Ovary (tissue), 9 donors: ENCODE results near the gene REELD1. TPM values are rescaled to one million over a fixed set of nuclear protein-coding genes. Genes with fewer than 3 reads are reported as not detected.

Source experiments
- DNase-seq, 5 donors: peaks; one replicate each; pipeline ENCODE4 v3.0.0-alpha.2; 2019 to 2020
- H3K27ac ChIP-seq, 2 donors: fragments of 200-600 bp; one replicate each; pipeline versions ENCODE4 v1.5.1 to v1.8.0; 2019 to 2022
- H3K27me3 ChIP-seq: fragments of 200-600 bp; one replicate; pipeline ENCODE4 v1.8.0; 2022
- H3K36me3 ChIP-seq: fragments of 200-600 bp; sonication (generic); one replicate; pipeline ENCODE4 v1.5.1; 2019
- H3K4me1 ChIP-seq: one replicate; pipeline ENCODE4 v1.8.1; 2013; ENCODE audit warnings: mild to moderate bottlenecking, moderate library complexity; ENCODE audit not compliant: insufficient read depth
- H3K4me3 ChIP-seq: fragments of 200-600 bp; sonication (generic); one replicate; pipeline ENCODE4 v1.5.1; 2017
- H3K9me3 ChIP-seq, 2 donors: fragments of 200-600 bp in 1 of 2; sonication (generic) in 1 of 2; one replicate each; pipeline versions ENCODE4 v1.5.1 to v1.8.1; 2013 to 2019; ENCODE audit warnings: mild to moderate bottlenecking in 1 of 2, moderate library complexity in 1 of 2
- CTCF ChIP-seq, 3 donors: fragments of 450-650 bp in 2 of 3; fragments of 200-600 bp in 1 of 3; IDR thresholded peaks; one replicate each; pipeline versions ENCODE4 v1.5.1 to v1.8.0; 2016 to 2022; ENCODE audit warnings: antibody characterized with exemption in 3 of 3, mild to moderate bottlenecking in 1 of 3
- EP300 ChIP-seq: sonication (generic); formaldehyde crosslinking; IDR thresholded peaks from one replicate; pipeline ENCODE4 v1.6.1; 2017; ENCODE audit warnings: antibody characterized with exemption
- POLR2A ChIP-seq: fragments of 450-650 bp; IDR thresholded peaks from one replicate; pipeline ENCODE4 v1.6.1; 2017; ENCODE audit warnings: antibody characterized with exemption, mild to moderate bottlenecking, moderate library complexity
- WGBS, 3 donors: extraction: QIAGEN DNeasy Blood & Tissue Kit in 1 of 3; methylation state at CpG; one replicate each; pipeline versions ENCODE4 v1.1.5 to v1.1.7; 2013 to 2017; 5-methylcytosine and 5-hydroxymethylcytosine counted together
- intact Hi-C, 4 donors: fragments of 100-400 bp; cut with DNase I; formaldehyde crosslinking; loops; one replicate each; pipeline versions ENCODE4 v1.11.0 to v1.15.1; 2022 to 2023
- polyA plus RNA-seq, 2 donors: library from polyadenylated mRNA; stranded (reverse); fragments of 200-250 nt in 1 of 2; fragments of 350-450 nt in 1 of 2; fragmentation: Illumina TruSeq in 1 of 2; extraction: RNeasy Lipid Tissue Mini Kit (QIAGEN cat#74804) in 1 of 2; gene quantifications; one replicate each; pipeline ENCODE4 v1.2.3, GENCODE V29; 2013 to 2014
- total RNA-seq, 7 donors: library from RNA; depleted of rRNA in 2 of 7; stranded (reverse); fragments of >200 nt in 2 of 7; fragmentation: NEBNext Ultra II Directional in 3 of 7; extraction: Animal tissue kit (Norgen Biotek cat#: 25700) in 3 of 7; gene quantifications; one replicate each; pipeline versions ENCODE4 v1.1.0 to v1.2.4, GENCODE V29; 2016 to 2023
- donor health status: DM: no; HTN: no; CAD: no; lungs with moderate emphysema.
- donor health status: DM: no; HTN: no; CAD: no.
- donor health status: Bipolar disorder and iron deficiency.
- donor health status: DM: yes; HTN: yes; CAD: no.
- donor health status: DM: no; HTN: no; CAD: no.
- donor health status: DM: yes; HTN: yes; CAD: no.

Gene REELD1
- total and polyA plus RNA-seq, 9 donors, result 0.15 to 0.95 (median 0.38) TPM; not detected in 5

DNA sequence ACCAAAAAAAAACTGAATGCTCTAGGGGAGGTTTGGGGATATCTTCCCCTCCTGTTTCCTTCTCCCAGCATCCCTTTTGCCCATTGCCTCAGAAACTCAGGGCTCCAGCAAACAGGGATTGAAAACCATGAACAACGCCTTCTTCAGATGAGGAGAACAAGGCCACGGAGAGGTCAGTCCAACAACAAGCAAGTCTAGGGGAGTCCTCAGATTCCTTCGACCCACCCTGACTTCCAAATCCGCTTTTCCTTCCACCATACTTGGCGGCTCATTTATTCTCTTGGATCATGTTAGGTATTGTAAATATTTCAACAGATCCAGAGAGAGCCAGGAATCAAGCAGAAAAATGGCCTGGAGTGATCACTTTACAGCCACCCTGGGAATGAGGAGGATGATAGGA, 21.9 kb downstream of the REELD1 start:
- Histone ChIP-seq H3K36me3 (no peaks in the 10 kb centered on the region), H3K9me3 (no peaks in the 10 kb centered on the region), H3K4me3 (no peak overlapping the region), H3K27ac (no peak overlapping the region), H3K4me1 (no peaks in the 10 kb centered on the region), H3K27me3 (no peaks in the 10 kb centered on the region)
- 69 to 76% (median 74%) methylated on average over 5 of the region's 5 CpGs for WGBS, 3 donors
- DNase-seq, result no peak
- intact Hi-C loops, result no loop called here
- no peak for TF ChIP-seq POLR2A
- no peak for TF ChIP-seq CTCF (IDR thresholded peaks at IDR 0.05)
- no peak for TF ChIP-seq EP300

DNA sequence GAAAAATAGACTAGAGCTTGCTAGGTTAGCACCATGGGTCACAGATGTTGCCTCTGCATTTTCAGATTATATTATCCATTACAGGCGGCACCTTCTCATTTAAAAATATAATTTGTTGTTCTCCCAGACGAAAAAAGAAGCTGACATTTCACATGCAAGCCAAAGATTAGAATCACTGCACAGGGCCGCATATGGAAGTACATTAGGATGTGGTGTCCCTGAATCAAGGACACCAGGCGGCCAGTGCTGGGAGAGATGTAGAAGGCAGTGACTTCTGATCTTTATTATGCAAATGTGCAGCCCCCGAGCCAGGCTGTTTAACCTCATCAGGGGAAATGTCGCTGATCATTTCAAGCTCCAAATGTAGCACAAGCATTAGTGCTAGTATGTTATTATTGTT, 22.8 kb downstream of the REELD1 start:
- Histone ChIP-seq H3K27ac (no peak overlapping the region), H3K27me3 (no peaks in the 10 kb centered on the region), H3K4me1 (peaks cover 2% of the 10 kb centered on the region), H3K4me3 (no peak overlapping the region), H3K9me3 (no peaks in the 10 kb centered on the region), H3K36me3 (no peaks in the 10 kb centered on the region)
- intact Hi-C loops, result no loop called here
- TF ChIP-seq CTCF (IDR thresholded peaks at IDR 0.05) (no peak), POLR2A (no peak), EP300 (no peak)
- DNase-seq, result no peak
- 60 to 74% (median 67%) methylated on average over 6 of the region's 6 CpGs for WGBS, 3 donors

DNA sequence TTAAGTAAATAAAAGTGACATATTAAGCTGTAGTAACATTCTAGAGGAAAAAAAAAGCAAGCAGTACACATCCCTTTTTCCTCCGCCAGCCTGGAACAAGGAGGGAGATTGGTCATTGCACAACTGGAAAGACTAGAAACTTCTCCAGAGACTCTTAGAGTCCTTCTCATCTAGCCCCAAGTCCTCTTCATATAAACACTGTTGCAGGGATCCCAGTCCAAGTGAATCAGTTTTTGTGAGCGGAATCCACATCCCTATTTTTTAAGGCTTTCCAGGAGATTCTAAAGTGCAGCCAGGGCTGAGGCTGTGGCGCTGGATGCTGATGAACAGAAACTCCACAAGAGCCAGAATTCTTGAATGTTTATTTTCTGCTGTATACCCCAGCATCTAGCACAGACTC, 23.8 kb downstream of the REELD1 start:
- Histone ChIP-seq H3K4me3 (no peak overlapping the region), H3K27me3 (no peaks in the 10 kb centered on the region), H3K27ac (no peak overlapping the region), H3K9me3 (no peaks in the 10 kb centered on the region), H3K4me1 (peaks cover 6% of the 10 kb centered on the region), H3K36me3 (no peaks in the 10 kb centered on the region)
- intact Hi-C loops, result no loop called here
- DNase-seq, result no peak
- TF ChIP-seq POLR2A (no peak), EP300 (no peak), CTCF (IDR thresholded peaks at IDR 0.05) (no peak)
- 93 to 97% (median 96%) methylated on average over 3 of the region's 3 CpGs for WGBS, 3 donors

- intact Hi-C loops, result no loop called here
- no peaks in the 10 kb centered on the region for H3K27me3 ChIP-seq
- peak in 3 of 5 donors; percentile 30 to 45 (median 38) for DNase-seq
- no peaks in the 10 kb centered on the region for H3K9me3 ChIP-seq
- no peak overlapping the region for H3K4me3 ChIP-seq
- no peak overlapping the region for H3K27ac ChIP-seq
- no peaks in the 10 kb centered on the region for H3K36me3 ChIP-seq
- WGBS, 3 donors, result 72 to 80% (median 73%) methylated on average over 24 of the region's 24 CpGs
- peaks cover 13% of the 10 kb centered on the region for H3K4me1 ChIP-seq
- TF ChIP-seq POLR2A, result no peak
Measured at GRCh38 chr4:146243141-146243882, 29.0 kb downstream of the REELD1 start.

DNA sequence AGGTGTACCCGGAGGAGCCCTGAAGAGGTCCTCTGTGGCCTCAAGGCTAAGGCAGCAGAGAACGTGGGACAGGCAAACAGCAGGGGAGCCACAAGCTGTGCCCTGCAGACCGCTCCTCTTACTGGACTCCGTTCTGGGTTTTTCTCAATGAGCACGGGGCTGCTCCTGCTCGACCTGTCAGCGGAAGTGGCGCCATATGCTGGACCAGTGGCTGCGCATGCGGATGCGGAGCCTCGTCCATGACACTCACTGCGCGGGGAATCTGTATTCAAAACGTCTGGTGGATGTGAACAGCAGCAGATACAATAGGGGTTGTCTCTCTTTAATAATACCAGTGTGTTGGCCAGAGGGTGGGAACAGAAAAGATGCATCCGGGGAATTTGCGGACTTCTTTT, 29.5 kb downstream of the REELD1 start:
- no peak overlapping the region for H3K27ac ChIP-seq
- no peaks in the 10 kb centered on the region for H3K36me3 ChIP-seq
- no peak overlapping the region for H3K4me3 ChIP-seq
- H3K9me3 ChIP-seq, result no peaks in the 10 kb centered on the region
- 91 to 97% (median 94%) methylated on average over 17 of the region's 17 CpGs for WGBS, 3 donors
- H3K27me3 ChIP-seq, result no peaks in the 10 kb centered on the region
- no peak for TF ChIP-seq CTCF (IDR thresholded peaks at IDR 0.05)
- no peak for TF ChIP-seq EP300
- TF ChIP-seq POLR2A, result no peak
- no peak for DNase-seq
- H3K4me1 ChIP-seq, result peaks cover 13% of the 10 kb centered on the region
- intact Hi-C loops, result no loop called here
